ENCODE data around the gene BAHCC1.

GRCh38 chr17:81453076-81453475, 57.8 kb downstream of the BAHCC1 start:
- no peak for TF ChIP-seq REST (IDR thresholded peaks at IDR 0.05; ENCODE audit: low read depth)
- TF ChIP-seq EP300 (IDR thresholded peaks at IDR 0.05; ENCODE audit: borderline replicate concordance), result no peak
- no peak for TF ChIP-seq FOXM1 (IDR thresholded peaks at IDR 0.05; ENCODE audit: borderline replicate concordance, low read depth)
- TF ChIP-seq, protein P1, sequence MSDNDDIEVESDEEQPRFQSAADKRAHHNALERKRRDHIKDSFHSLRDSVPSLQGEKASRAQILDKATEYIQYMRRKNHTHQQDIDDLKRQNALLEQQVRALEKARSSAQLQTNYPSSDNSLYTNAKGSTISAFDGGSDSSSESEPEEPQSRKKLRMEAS (IDR thresholded peaks at IDR 0.05), result 0 out of 2 replicates have a peak, but pooled peaks have one; percentile 15
- no peak for TF ChIP-seq CREB1 (IDR thresholded peaks at IDR 0.05; ENCODE audit: low read depth)
- TF ChIP-seq RAD21 (IDR thresholded peaks at IDR 0.05; ENCODE audit: low read depth), result no peak
- TF ChIP-seq TAF1 (IDR thresholded peaks at IDR 0.05; ENCODE audit: low read depth), result no peak
- TF ChIP-seq YY1 (IDR thresholded peaks at IDR 0.05; ENCODE audit: low read depth), result no peak
- TF ChIP-seq, protein P2, sequence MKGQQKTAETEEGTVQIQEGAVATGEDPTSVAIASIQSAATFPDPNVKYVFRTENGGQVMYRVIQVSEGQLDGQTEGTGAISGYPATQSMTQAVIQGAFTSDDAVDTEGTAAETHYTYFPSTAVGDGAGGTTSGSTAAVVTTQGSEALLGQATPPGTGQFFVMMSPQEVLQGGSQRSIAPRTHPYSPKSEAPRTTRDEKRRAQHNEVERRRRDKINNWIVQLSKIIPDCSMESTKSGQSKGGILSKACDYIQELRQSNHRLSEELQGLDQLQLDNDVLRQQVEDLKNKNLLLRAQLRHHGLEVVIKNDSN (IDR thresholded peaks at IDR 0.05), result no peak
- TF ChIP-seq TEAD4 (IDR thresholded peaks at IDR 0.05), result no peak
- TF ChIP-seq EGR1 (IDR thresholded peaks at IDR 0.05), result no peak
- TF ChIP-seq TCF12 (IDR thresholded peaks at IDR 0.05; ENCODE audit: low read depth), result no peak
